ENCODE measurements around the gene E2F1.

DNA sequence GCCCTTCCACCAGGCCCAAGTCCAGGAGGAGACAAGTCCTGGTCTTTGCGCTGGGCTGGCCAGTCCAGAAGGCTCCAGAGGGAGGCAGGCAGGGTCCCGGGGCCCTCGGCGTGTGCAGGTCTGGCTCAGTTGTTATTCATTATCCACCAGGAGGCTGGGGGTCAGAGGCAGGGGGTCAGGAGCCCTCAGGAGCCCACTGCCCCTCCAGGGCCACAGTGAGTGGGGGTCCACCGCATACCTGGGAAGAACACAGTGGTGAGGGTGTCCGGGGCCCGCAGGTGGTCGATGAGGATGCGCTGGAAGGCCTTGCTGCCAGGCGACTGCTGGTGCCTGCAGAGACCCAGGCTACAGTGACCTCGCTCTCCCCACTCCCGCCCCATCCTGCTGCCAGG, 28.5 kb downstream of the E2F1 start:
- TF ChIP-seq, protein P1, sequence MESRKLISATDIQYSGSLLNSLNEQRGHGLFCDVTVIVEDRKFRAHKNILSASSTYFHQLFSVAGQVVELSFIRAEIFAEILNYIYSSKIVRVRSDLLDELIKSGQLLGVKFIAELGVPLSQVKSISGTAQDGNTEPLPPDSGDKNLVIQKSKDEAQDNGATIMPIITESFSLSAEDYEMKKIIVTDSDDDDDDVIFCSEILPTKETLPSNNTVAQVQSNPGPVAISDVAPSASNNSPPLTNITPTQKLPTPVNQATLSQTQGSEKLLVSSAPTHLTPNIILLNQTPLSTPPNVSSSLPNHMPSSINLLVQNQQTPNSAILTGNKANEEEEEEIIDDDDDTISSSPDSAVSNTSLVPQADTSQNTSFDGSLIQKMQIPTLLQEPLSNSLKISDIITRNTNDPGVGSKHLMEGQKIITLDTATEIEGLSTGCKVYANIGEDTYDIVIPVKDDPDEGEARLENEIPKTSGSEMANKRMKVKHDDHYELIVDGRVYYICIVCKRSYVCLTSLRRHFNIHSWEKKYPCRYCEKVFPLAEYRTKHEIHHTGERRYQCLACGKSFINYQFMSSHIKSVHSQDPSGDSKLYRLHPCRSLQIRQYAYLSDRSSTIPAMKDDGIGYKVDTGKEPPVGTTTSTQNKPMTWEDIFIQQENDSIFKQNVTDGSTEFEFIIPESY (IDR thresholded peaks at IDR 0.05), result no peak
- TF ChIP-seq MAX (IDR thresholded peaks at IDR 0.05) (no peak), JUND (IDR thresholded peaks at IDR 0.05) (no peak), TAF1 (conservative IDR thresholded peaks at IDR 0.05) (no peak)
- TF ChIP-seq, protein P2, sequence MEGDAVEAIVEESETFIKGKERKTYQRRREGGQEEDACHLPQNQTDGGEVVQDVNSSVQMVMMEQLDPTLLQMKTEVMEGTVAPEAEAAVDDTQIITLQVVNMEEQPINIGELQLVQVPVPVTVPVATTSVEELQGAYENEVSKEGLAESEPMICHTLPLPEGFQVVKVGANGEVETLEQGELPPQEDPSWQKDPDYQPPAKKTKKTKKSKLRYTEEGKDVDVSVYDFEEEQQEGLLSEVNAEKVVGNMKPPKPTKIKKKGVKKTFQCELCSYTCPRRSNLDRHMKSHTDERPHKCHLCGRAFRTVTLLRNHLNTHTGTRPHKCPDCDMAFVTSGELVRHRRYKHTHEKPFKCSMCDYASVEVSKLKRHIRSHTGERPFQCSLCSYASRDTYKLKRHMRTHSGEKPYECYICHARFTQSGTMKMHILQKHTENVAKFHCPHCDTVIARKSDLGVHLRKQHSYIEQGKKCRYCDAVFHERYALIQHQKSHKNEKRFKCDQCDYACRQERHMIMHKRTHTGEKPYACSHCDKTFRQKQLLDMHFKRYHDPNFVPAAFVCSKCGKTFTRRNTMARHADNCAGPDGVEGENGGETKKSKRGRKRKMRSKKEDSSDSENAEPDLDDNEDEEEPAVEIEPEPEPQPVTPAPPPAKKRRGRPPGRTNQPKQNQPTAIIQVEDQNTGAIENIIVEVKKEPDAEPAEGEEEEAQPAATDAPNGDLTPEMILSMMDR (IDR thresholded peaks at IDR 0.05; ENCODE audit: low read depth, low read length, missing input control), result no peak
